HepG2 (cell line): Measurements from ENCODE around the gene TRPV5. TPM values are rescaled to one million over a fixed set of nuclear protein-coding genes. Genes with fewer than 3 reads are reported as not detected.
A peak's percentile ranks its signal among the peaks of the same experiment; 100 is the strongest.

Experiments
- ATAC-seq: fragments of 200-7000 bp; cut with Tn5 transposase; 3 replicates; pipeline ENCODE4 v1.9.1; 2020; ENCODE audit warnings: mild to moderate bottlenecking, moderate library complexity
- BruUV-seq: library from RNA; stranded (reverse); fragments of 400-500 nt; replicated peaks from 2 replicates; lab custom pipeline; 2021; lab: Mats Ljungman, UMichigan
- CTCF ChIA-PET: fragments of 300-600 bp; formaldehyde crosslinking; extraction: SDS; loops from one replicate; lab custom pipeline; 2021; ENCODE audit warnings: low total read pairs, inconsistent platforms, low intra/inter-chr PET ratio; lab: Yijun Ruan, JAX
- POLR2A ChIA-PET: fragments of 350-600 bp; sonication (Branson Sonifier 250); formaldehyde crosslinking; loops from one replicate; lab custom pipeline; 2020; ENCODE audit warnings: antibody characterized with exemption, inconsistent platforms; lab: Yijun Ruan, JAX
- DNase-seq: peaks from one replicate; pipeline ENCODE4 v3.0.0-alpha.2; 2015; ENCODE audit warnings: low spot score
- FAIRE-seq: peaks from 3 replicates; lab custom pipeline; 2011; peaks lifted over from hg19 to GRCh38; lab: Jason Lieb, UNC
- H2AFZ ChIP-seq: one replicate; pipeline ENCODE4 v1.6.1; 2011; ENCODE audit warnings: low read length, inconsistent platforms
- H3K27ac ChIP-seq: fragments of 300-600 bp; 3 replicates; pipeline ENCODE4 v1.8.0; 2011; ENCODE audit warnings: mixed run types, mild to moderate bottlenecking, mixed read lengths, low read length, inconsistent platforms; ENCODE audit not compliant: insufficient read depth; ENCODE audit errors: extremely low read length
- H3K27me3 ChIP-seq, 2 experiments: fragments of 200-600 bp in 1 of 2; 2 replicates in 1 of 2; 3 replicates in 1 of 2; pipeline versions ENCODE4 v1.6.0 to v1.8.0; 2011; ENCODE audit warnings: low read length in 2 of 2, mild to moderate bottlenecking in 2 of 2, moderate library complexity in 2 of 2, inconsistent platforms in 1 of 2; ENCODE audit not compliant: insufficient read depth in 2 of 2, control insufficient read depth in 1 of 2
- H3K36me3 ChIP-seq, 2 experiments: fragments of 200-600 bp in 1 of 2; replicated peaks in 1 of 2; 2 replicates in 1 of 2; 3 replicates in 1 of 2; pipeline versions ENCODE4 v1.5.1 to v1.8.0; 2011; ENCODE audit warnings: low read length in 2 of 2, inconsistent platforms in 1 of 2; ENCODE audit not compliant: insufficient read depth in 2 of 2, control insufficient read depth in 1 of 2
- H3K4me1 ChIP-seq: 2 replicates; pipeline ENCODE4 v1.5.1; 2012; ENCODE audit warnings: low read length, inconsistent platforms; ENCODE audit not compliant: insufficient read depth
- H3K4me2 ChIP-seq: 2 replicates; pipeline ENCODE4 v1.6.0; 2011; ENCODE audit warnings: low read depth, low read length, inconsistent platforms
- H3K4me3 ChIP-seq, 3 experiments: fragments of 200-600 bp in 1 of 3; sonication (generic), shearing (Covaris generic) in 1 of 3; replicated peaks in 1 of 3; 2 replicates each; pipeline ENCODE4 v1.5.1; 2011 to 2016; ENCODE audit warnings: low read length in 3 of 3, inconsistent platforms in 2 of 3, low read depth in 2 of 3, mild to moderate bottlenecking in 2 of 3, control low read depth in 1 of 3, mixed read lengths in 1 of 3; ENCODE audit not compliant: insufficient read depth in 1 of 3
- H3K79me2 ChIP-seq: one replicate; pipeline ENCODE4 v1.6.1; 2011; ENCODE audit warnings: low read length, inconsistent platforms; ENCODE audit not compliant: insufficient read depth
- H3K9ac ChIP-seq: 2 replicates; pipeline ENCODE4 v1.6.0; 2011; ENCODE audit warnings: mild to moderate bottlenecking, low read depth, low read length, inconsistent platforms; ENCODE audit not compliant: insufficient read depth
- H3K9me3 ChIP-seq: 2 replicates; pipeline ENCODE4 v1.5.1; 2012; ENCODE audit warnings: mild to moderate bottlenecking, low read length
- H4K20me1 ChIP-seq: 2 replicates; pipeline ENCODE4 v1.6.0; 2011; ENCODE audit warnings: inconsistent platforms, mild to moderate bottlenecking, low read length, moderate library complexity; ENCODE audit not compliant: insufficient read depth
- CHD4 ChIP-seq: fragments of 200-600 bp; sonication (generic); IDR thresholded peaks from 2 replicates; pipeline ENCODE4 v1.7.0; 2017; ENCODE audit warnings: mild to moderate bottlenecking, low read length, borderline replicate concordance
- CTCF ChIP-seq: sonication (generic); formaldehyde crosslinking; IDR thresholded peaks from 2 replicates; pipeline ENCODE4 v1.5.0; 2020; ENCODE audit warnings: mild to moderate bottlenecking, missing genetic modification reagents, moderate library complexity
- MAFF ChIP-seq: IDR thresholded peaks from 2 replicates; pipeline ENCODE4 v1.6.1; 2011; ENCODE audit warnings: low read depth, low read length, improper control_type of control experiment
- MAFK ChIP-seq, 2 experiments: IDR thresholded peaks in 1 of 2; conservative IDR thresholded peaks in 1 of 2; 2 replicates each; pipeline ENCODE4 v1.6.1; 2011; ENCODE audit warnings: improper control_type of control experiment in 2 of 2, low read length in 2 of 2
- RAD21 ChIP-seq: fragments of 450-650 bp; formaldehyde crosslinking; IDR thresholded peaks from 2 replicates; pipeline ENCODE4 v1.5.0; 2020; ENCODE audit warnings: mild to moderate bottlenecking
- SCMH1 ChIP-seq: sonication (generic); formaldehyde crosslinking; IDR thresholded peaks from 2 replicates; pipeline ENCODE4 v1.9.0; 2021; ENCODE audit warnings: missing genetic modification reagents, mild to moderate bottlenecking, borderline replicate concordance
- STAG1 ChIP-seq: sonication (generic); formaldehyde crosslinking; IDR thresholded peaks from 2 replicates; pipeline ENCODE4 v1.4.0; 2020; ENCODE audit warnings: missing genetic modification reagents
- ZNF24 ChIP-seq: fragments of 450-650 bp; IDR thresholded peaks from 2 replicates; pipeline ENCODE4 v1.6.1; 2017; ENCODE audit warnings: antibody characterized with exemption, mild to moderate bottlenecking
- WGBS: methylation state at CpG from one replicate; pipeline ENCODE4 v1.1.6; 2017; ENCODE audit warnings: low lambda C conversion rate; 5-methylcytosine and 5-hydroxymethylcytosine counted together
- in situ Hi-C: cut with HindIII; loops from 2 replicates; pipeline ENCODE4 v1.10.0; 2017; ENCODE audit warnings: low pct_unique_long_range_greater_than_20kb; ENCODE audit not compliant: extremely low pct_ligation_motif_present
- intact Hi-C: fragments of 100-400 bp; cut with micrococcal nuclease; formaldehyde crosslinking; loops from one replicate; pipeline ENCODE4 v1.10.0; 2022; ENCODE audit not compliant: unreplicated experiment
- polyA plus RNA-seq, 8 experiments: library from polyadenylated mRNA; depleted of rRNA in 3 of 8; stranded (reverse) in 7 of 8; unstranded in 1 of 8; fragments of >200 nt; fragmentation: Illumina TruSeq in 4 of 8; extraction: Trizol in 4 of 8; gene quantifications; 2 replicates each; pipeline versions ENCODE4 v1.2.1 to v1.2.3, GENCODE V29; 2011 to 2016; ENCODE audit warnings: low read depth in 4 of 8, missing spikeins in 1 of 8, mixed read lengths in 1 of 8; ENCODE audit not compliant: insufficient read depth in 1 of 8
- total RNA-seq, 5 experiments: library from RNA; depleted of rRNA; stranded (reverse); fragments of >200 nt; fragmentation: Illumina TruSeq; extraction: Trizol; gene quantifications; 2 replicates each; pipeline ENCODE4 v1.2.3, GENCODE V29; 2016; ENCODE audit warnings: low read depth in 1 of 5

The TRPV5 gene
- total and polyA plus RNA-seq, 2 of the 13 experiments (the other 11 are each of a cell fraction or from before 2014, with no cell fraction given): not detected

DNA sequence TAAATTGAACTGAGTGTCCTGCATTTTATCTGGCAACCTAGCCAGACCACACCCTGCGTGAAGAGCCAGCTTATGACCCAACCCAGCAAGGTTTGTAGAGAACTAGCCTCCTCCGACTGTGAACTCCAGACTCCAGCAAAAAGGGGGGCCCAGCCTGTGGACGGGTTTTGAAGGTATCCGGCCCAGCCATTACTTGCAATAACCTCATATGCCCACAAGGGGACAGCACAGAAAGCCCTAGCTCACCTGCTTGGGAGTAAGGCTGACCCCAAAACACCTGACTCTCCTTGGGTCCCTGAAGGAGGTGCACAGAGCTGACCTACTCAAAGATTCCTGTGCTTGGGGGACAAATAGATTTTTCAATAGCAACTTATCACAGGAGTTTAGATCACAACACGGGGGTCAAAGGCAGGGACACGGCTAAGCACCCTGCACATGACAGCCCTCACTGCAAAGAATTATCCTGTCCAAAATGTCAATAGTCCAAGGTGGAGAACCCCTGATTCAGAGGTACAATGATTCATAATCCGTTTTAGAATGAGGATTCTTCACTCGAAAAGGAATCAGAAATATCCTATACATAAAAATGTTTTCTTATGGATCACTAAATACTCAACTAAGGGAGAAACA lies 52.6 kb downstream of the TRPV5 start:
- Histone ChIP-seq H3K27ac (no peak overlapping the region), H3K79me2 (no peaks in the 10 kb centered on the region), H3K4me3 (no peak overlapping the region), H2AFZ (no peak overlapping the region), H3K36me3 (no peaks in the 10 kb centered on the region), H3K9me3 (no peaks in the 10 kb centered on the region), H3K27me3 (peaks cover 1 to 18% of the 10 kb centered on the region in 2 experiments; a peak in 3 of 5 replicates), H3K4me2 (no peak overlapping the region), H4K20me1 (no peaks in the 10 kb centered on the region), H3K9ac (no peak overlapping the region), H3K4me1 (no peaks in the 10 kb centered on the region)
- TF ChIP-seq STAG1 (CRISPR knock-in tag): peak; percentile 23; the same call in 1 of the 2 replicates
- TF ChIP-seq CTCF (CRISPR knock-in tag): peak; percentile 55
- no peak for TF ChIP-seq SCMH1 (CRISPR knock-in tag)
- TF ChIP-seq RAD21 (CRISPR knock-in tag): peak; percentile 24; the same call in 1 of the 2 replicates
- BruUV-seq: no TSS peak
- POLR2A ChIA-PET: no interaction called here
- intact Hi-C loops (loop anchor here (10.0 kb wide), 1 partner anchor 124 kb away; no protein-coding TSS in a partner anchor), in situ Hi-C loops (no loop called here)
- no peak for FAIRE-seq
- CTCF ChIA-PET: no interaction called here
- ATAC-seq: peak; percentile 76
- peak; percentile 23 for DNase-seq
- WGBS: 9% methylated on average over 5 of the region's 8 CpGs

DNA sequence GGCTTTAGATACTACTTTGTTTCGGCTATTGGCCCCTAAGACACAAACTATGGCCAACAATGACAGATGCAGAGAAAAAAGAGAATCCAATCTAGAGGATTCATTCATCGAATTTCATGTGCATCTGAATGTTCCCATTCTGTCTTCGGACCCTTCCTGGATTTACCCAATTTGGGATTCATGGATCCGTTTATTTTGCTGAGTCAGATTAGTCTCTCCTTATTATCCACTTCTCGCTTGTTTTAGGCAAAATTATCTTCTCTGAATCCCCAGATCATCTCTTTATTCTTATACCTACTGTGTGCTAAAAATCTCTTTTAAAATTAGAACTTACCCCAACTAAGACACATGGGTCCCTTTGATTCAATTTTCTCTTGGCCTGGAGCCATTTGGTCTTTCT lies 54.5 kb downstream of the TRPV5 start:
- H3K4me2 ChIP-seq: no peak overlapping the region
- H2AFZ ChIP-seq: no peak overlapping the region
- H3K9me3 ChIP-seq: no peaks in the 10 kb centered on the region
- in situ Hi-C loops: loop anchor here (10.0 kb wide), 1 partner anchor 336 kb away; no protein-coding TSS in a partner anchor
- H3K4me1 ChIP-seq: no peaks in the 10 kb centered on the region
- no peak overlapping the region for H3K27ac ChIP-seq
- H3K79me2 ChIP-seq: no peaks in the 10 kb centered on the region
- H3K27me3 ChIP-seq: peaks cover 1 to 18% of the 10 kb centered on the region in 2 experiments; a peak in 2 of 5 replicates
- H4K20me1 ChIP-seq: no peaks in the 10 kb centered on the region
- TF ChIP-seq MAFF (peak; percentile 81), ZNF24 (no peak), CHD4 (no peak), MAFK (conservative IDR thresholded peaks at IDR 0.05 in 1 of 2, IDR thresholded peaks at IDR 0.05 in 1 of 2; ENCODE audit: low read length in 2 of 2) (peak; percentile 77 to 89)
- TF ChIP-seq, all 625 proteins: peak for 2
- FAIRE-seq (no peak), ATAC-seq (no peak), DNase-seq (no peak)
- Histone ChIP-seq H3K36me3 (no peaks in the 10 kb centered on the region), H3K9ac (no peak overlapping the region), H3K4me3 (no peak overlapping the region)
- BruUV-seq: no TSS peak
- WGBS: 3% methylated on average over 5 of the region's 5 CpGs
- ChIA-PET POLR2A (no interaction called here), CTCF (no interaction called here)
- intact Hi-C loops: no loop called here
